A549 (cell line): ENCODE results near the gene GRK6. TPM values are rescaled to one million over a fixed set of nuclear protein-coding genes. Genes with fewer than 3 reads are reported as not detected.

ENCODE experiments used
- ATAC-seq, 2 experiments: fragments of 200-7000 bp in 1 of 2; fragments of >200 bp in 1 of 2; cut with Nextera tagmentation in 1 of 2; cut with Tn5 transposase in 1 of 2; 3 replicates each; pipeline versions ENCODE4 v1.8.0 to v1.9.1; 2018 to 2020; ENCODE audit warnings: mild to moderate bottlenecking in 1 of 2, moderate library complexity in 1 of 2
- CTCF ChIA-PET: fragments of 300-600 bp; sonication (Branson Sonifier 250); formaldehyde crosslinking; extraction: SDS; loops from one replicate; lab custom pipeline; 2021; ENCODE audit warnings: antibody characterized with exemption, inconsistent platforms; lab: Yijun Ruan, JAX
- POLR2A ChIA-PET: fragments of 350-600 bp; formaldehyde crosslinking; extraction: SDS; loops from one replicate; lab custom pipeline; 2021; ENCODE audit warnings: antibody characterized with exemption, inconsistent platforms; lab: Yijun Ruan, JAX
- DNase-seq, 2 experiments: peaks; one replicate each; pipeline versions ENCODE4 v3.0.0 to v3.0.0-alpha.2; 2011 to 2016; ENCODE audit warnings: low read depth in 1 of 2, low spot score in 1 of 2
- FAIRE-seq: peaks from 2 replicates; lab custom pipeline; 2011; peaks lifted over from hg19 to GRCh38; lab: Jason Lieb, UNC
- H3K27ac ChIP-seq, 2 experiments: fragments of >200 bp; sonication (Bioruptor Twin); formaldehyde crosslinking; 3 replicates each; pipeline ENCODE4 v1.5.1; 2016 to 2017
- H3K4me1 ChIP-seq: fragments of >200 bp; sonication (Bioruptor Twin); formaldehyde crosslinking; 3 replicates; pipeline ENCODE4 v1.6.1; 2016
- H3K4me2 ChIP-seq: fragments of >200 bp; sonication (Bioruptor Twin); formaldehyde crosslinking; 3 replicates; pipeline ENCODE4 v1.6.1; 2016
- H3K4me3 ChIP-seq: fragments of >200 bp; sonication (Bioruptor Twin); formaldehyde crosslinking; 3 replicates; pipeline ENCODE4 v1.5.1; 2016
- H3K9me3 ChIP-seq: fragments of >200 bp; sonication (Bioruptor Twin); formaldehyde crosslinking; 3 replicates; pipeline ENCODE4 v1.6.1; 2016
- ATOH8 ChIP-seq: fragments of 250-450 bp; sonication (Bioruptor Pico); IDR thresholded peaks from 2 replicates; pipeline ENCODE4 v1.5.0; 2020; ENCODE audit warnings: low read depth, mild to moderate bottlenecking, moderate library complexity
- E2F6 ChIP-seq: IDR thresholded peaks from 2 replicates; pipeline ENCODE4 v1.6.1; 2012; ENCODE audit warnings: low read depth, borderline replicate concordance
- ELK1 ChIP-seq: fragments of 150-350 bp; IDR thresholded peaks from 2 replicates; pipeline ENCODE4 v1.6.1; 2014; ENCODE audit warnings: low read depth, mild to moderate bottlenecking, low read length
- FOSL2 ChIP-seq, 2 experiments: fragments of 450-650 bp in 1 of 2; fragments of >200 bp in 1 of 2; sonication (Bioruptor Twin) in 1 of 2; formaldehyde crosslinking; IDR thresholded peaks; 2 replicates each; pipeline versions ENCODE4 v1.5.0 to v1.6.1; 2016 to 2020; ENCODE audit warnings: mild to moderate bottlenecking in 1 of 2, moderate library complexity in 1 of 2
- FOXS1 ChIP-seq: fragments of 250-450 bp; sonication (Bioruptor Pico); IDR thresholded peaks from 2 replicates; pipeline ENCODE4 v1.5.0; 2020; ENCODE audit warnings: mild to moderate bottlenecking, moderate library complexity
- HMGXB4 ChIP-seq: fragments of 250-450 bp; sonication (Bioruptor Pico); IDR thresholded peaks from 2 replicates; pipeline ENCODE4 v1.5.0; 2021; ENCODE audit warnings: mild to moderate bottlenecking, moderate library complexity, borderline replicate concordance
- HOXB13 ChIP-seq: fragments of 250-450 bp; sonication (Bioruptor Pico); IDR thresholded peaks from 2 replicates; pipeline ENCODE4 v1.5.0; 2020; ENCODE audit warnings: low read depth, mild to moderate bottlenecking, moderate library complexity
- JUN ChIP-seq, 2 experiments: fragments of >200 bp; sonication (Bioruptor Twin); formaldehyde crosslinking; IDR thresholded peaks; 2 replicates in 1 of 2; 3 replicates in 1 of 2; pipeline ENCODE4 v1.6.1; 2016 to 2017
- MAFK ChIP-seq: fragments of 450-650 bp; IDR thresholded peaks from 2 replicates; pipeline ENCODE4 v1.6.1; 2014; ENCODE audit not compliant: partially characterized antibody
- RAD21 ChIP-seq, 2 experiments: fragments of >200 bp in 1 of 2; sonication (Bioruptor Twin) in 1 of 2; formaldehyde crosslinking in 1 of 2; IDR thresholded peaks in 1 of 2; conservative IDR thresholded peaks in 1 of 2; 2 replicates in 1 of 2; 3 replicates in 1 of 2; pipeline ENCODE4 v1.6.1; 2012 to 2018; ENCODE audit warnings: inconsistent platforms in 1 of 2
- RARB ChIP-seq: fragments of 250-450 bp; sonication (Bioruptor Pico); IDR thresholded peaks from 2 replicates; pipeline ENCODE4 v1.8.0; 2021; ENCODE audit warnings: mild to moderate bottlenecking, moderate library complexity
- RCOR1 ChIP-seq: fragments of 150-350 bp; IDR thresholded peaks from 2 replicates; pipeline ENCODE4 v1.6.1; 2014; ENCODE audit warnings: antibody characterized with exemption, low read length, low read depth
- SREBF2 ChIP-seq: fragments of 450-650 bp; IDR thresholded peaks from 2 replicates; pipeline ENCODE4 v1.6.1; 2014; ENCODE audit warnings: mild to moderate bottlenecking, moderate library complexity
- TP53 ChIP-seq: fragments of 250-450 bp; sonication (Bioruptor Pico); IDR thresholded peaks from 2 replicates; pipeline ENCODE4 v1.5.0; 2021; ENCODE audit warnings: mild to moderate bottlenecking, moderate library complexity
- ZC3H11A ChIP-seq: fragments of 450-650 bp; IDR thresholded peaks from 2 replicates; pipeline ENCODE4 v1.6.1; 2014; ENCODE audit warnings: antibody characterized with exemption, mild to moderate bottlenecking
- ZFP36 ChIP-seq: fragments of 450-650 bp; IDR thresholded peaks from 2 replicates; pipeline ENCODE4 v1.6.1; 2014; ENCODE audit warnings: borderline replicate concordance; ENCODE audit not compliant: partially characterized antibody
- WGBS: methylation state at CpG from one replicate; pipeline ENCODE4 v1.1.6; 2017; ENCODE audit errors: missing lambda C conversion rate; 5-methylcytosine and 5-hydroxymethylcytosine counted together
- polyA plus RNA-seq, 4 experiments: library from polyadenylated mRNA; depleted of rRNA in 3 of 4; stranded (reverse); fragments of >200 nt; fragmentation: RNase III in 1 of 4; extraction: RNeasy Plus Mini Kit Qiagen cat#74134 plus additional on column Dnase treatment in 1 of 4; gene quantifications; 2 replicates in 3 of 4; 3 replicates in 1 of 4; pipeline ENCODE4 v1.2.3, GENCODE V29; 2011 to 2017
- TF ChIP-seq, protein P1 (sequence below): fragments of >200 bp; sonication (Bioruptor Twin); formaldehyde crosslinking; IDR thresholded peaks from 3 replicates; pipeline ENCODE4 v1.6.1; 2016
- TF ChIP-seq, protein P2 (sequence below): fragments of 200-600 bp; sonication (generic); IDR thresholded peaks from 2 replicates; pipeline ENCODE4 v1.6.1; 2016; ENCODE audit warnings: antibody characterized with exemption, mild to moderate bottlenecking, moderate library complexity

GRK6 gene
- polyA plus RNA-seq, 2 of the 4 experiments (the other 2 are of a cell fraction), result 20.1 to 28.8 TPM

GRCh38 chr5:177386542-177386941 is 39.9 kb upstream of the GRK6 start (continued):
- TF ChIP-seq FOXS1, result no peak
- no peak for TF ChIP-seq E2F6
- TF ChIP-seq ELK1, result no peak
- no peak for TF ChIP-seq RCOR1
- no peak for TF ChIP-seq FOSL2 (IDR thresholded peaks at IDR 0.05)
- TF ChIP-seq FOSL2 (CRISPR knock-in tag; IDR thresholded peaks at IDR 0.05), result no peak
- TF ChIP-seq TP53 (CRISPR knock-in tag), result no peak
- TF ChIP-seq RARB (CRISPR knock-in tag), result no peak
- TF ChIP-seq, protein P1, sequence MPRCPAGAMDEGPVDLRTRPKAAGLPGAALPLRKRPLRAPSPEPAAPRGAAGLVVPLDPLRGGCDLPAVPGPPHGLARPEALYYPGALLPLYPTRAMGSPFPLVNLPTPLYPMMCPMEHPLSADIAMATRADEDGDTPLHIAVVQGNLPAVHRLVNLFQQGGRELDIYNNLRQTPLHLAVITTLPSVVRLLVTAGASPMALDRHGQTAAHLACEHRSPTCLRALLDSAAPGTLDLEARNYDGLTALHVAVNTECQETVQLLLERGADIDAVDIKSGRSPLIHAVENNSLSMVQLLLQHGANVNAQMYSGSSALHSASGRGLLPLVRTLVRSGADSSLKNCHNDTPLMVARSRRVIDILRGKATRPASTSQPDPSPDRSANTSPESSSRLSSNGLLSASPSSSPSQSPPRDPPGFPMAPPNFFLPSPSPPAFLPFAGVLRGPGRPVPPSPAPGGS, result no peak

DNA sequence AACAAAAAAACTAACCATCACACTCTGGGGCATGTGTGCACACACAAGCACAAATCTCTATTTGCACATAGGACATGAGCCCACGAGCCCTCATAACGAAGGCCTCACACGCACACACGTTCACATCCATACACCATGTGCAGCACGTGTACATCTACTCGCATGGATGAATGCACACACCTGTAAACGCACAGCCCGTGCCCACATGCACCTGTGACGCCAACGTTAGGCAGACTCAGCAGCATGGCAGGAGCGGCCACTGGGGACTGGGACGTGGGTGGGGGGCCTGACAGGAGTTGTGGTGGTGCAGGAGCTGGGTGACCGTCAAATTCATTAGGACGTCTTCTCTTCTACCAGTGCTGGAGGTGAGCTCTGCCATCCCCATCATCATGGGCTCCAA is 39.1 kb upstream of the GRK6 start:
- H3K27ac ChIP-seq, result no peak overlapping the region
- no peak overlapping the region for H3K4me2 ChIP-seq
- CTCF ChIA-PET, result interaction anchor here (0.6 to 43.1 kb wide), 7 partner anchors 8 to 674 kb away, joined by 3 to 1107 read pairs (median 63); partner anchors contain the start of genes F12, PDLIM7, PFN3 and PRR7
- H3K4me3 ChIP-seq, result no peak overlapping the region
- 83% methylated on average over 14 of the region's 14 CpGs for WGBS
- DNase-seq (no peak), ATAC-seq (no peak), FAIRE-seq (no peak)
- peaks cover 18% of the 10 kb centered on the region for H3K4me1 ChIP-seq
- TF ChIP-seq FOSL2 (IDR thresholded peaks at IDR 0.05) (no peak), FOSL2 (CRISPR knock-in tag; IDR thresholded peaks at IDR 0.05) (no peak), RAD21 (conservative IDR thresholded peaks at IDR 0.05 in 1 of 2, IDR thresholded peaks at IDR 0.05 in 1 of 2) (no peak), JUN (IDR thresholded peaks at IDR 0.05) (no peak), ZC3H11A (no peak), ATOH8 (CRISPR knock-in tag) (no peak), ZFP36 (no peak), MAFK (no peak), TP53 (CRISPR knock-in tag) (no peak), HOXB13 (CRISPR knock-in tag) (no peak), HMGXB4 (CRISPR knock-in tag) (no peak), SREBF2 (no peak)
- TF ChIP-seq, protein P1, result no peak
- TF ChIP-seq, protein P2, sequence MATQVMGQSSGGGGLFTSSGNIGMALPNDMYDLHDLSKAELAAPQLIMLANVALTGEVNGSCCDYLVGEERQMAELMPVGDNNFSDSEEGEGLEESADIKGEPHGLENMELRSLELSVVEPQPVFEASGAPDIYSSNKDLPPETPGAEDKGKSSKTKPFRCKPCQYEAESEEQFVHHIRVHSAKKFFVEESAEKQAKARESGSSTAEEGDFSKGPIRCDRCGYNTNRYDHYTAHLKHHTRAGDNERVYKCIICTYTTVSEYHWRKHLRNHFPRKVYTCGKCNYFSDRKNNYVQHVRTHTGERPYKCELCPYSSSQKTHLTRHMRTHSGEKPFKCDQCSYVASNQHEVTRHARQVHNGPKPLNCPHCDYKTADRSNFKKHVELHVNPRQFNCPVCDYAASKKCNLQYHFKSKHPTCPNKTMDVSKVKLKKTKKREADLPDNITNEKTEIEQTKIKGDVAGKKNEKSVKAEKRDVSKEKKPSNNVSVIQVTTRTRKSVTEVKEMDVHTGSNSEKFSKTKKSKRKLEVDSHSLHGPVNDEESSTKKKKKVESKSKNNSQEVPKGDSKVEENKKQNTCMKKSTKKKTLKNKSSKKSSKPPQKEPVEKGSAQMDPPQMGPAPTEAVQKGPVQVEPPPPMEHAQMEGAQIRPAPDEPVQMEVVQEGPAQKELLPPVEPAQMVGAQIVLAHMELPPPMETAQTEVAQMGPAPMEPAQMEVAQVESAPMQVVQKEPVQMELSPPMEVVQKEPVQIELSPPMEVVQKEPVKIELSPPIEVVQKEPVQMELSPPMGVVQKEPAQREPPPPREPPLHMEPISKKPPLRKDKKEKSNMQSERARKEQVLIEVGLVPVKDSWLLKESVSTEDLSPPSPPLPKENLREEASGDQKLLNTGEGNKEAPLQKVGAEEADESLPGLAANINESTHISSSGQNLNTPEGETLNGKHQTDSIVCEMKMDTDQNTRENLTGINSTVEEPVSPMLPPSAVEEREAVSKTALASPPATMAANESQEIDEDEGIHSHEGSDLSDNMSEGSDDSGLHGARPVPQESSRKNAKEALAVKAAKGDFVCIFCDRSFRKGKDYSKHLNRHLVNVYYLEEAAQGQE, result no peak
- TF ChIP-seq, all 56 proteins: peak for 0
- POLR2A ChIA-PET, result no interaction called here
- H3K9me3 ChIP-seq, result no peaks in the 10 kb centered on the region
